Retinal pigment epithelial cell (primary cell): ENCODE results near the gene SEPTIN1.

ENCODE experiments used
- DNase-seq: peaks from one replicate; pipeline ENCODE4 v3.0.0-alpha.2; 2010; ENCODE audit warnings: low read depth
- H3K4me3 ChIP-seq: 2 replicates; pipeline ENCODE4 v1.5.1; 2011; ENCODE audit warnings: mild to moderate bottlenecking, low read length, control low read depth, moderate library complexity
- CTCF ChIP-seq: conservative IDR thresholded peaks from 2 replicates; pipeline ENCODE4 v1.5.1; 2011; ENCODE audit warnings: low read depth, low read length, control low read depth, inconsistent platforms

The SEPTIN1 gene

GRCh38 chr16:30358990-30359870, 23.1 kb downstream of the SEPTIN1 start:
- no peak overlapping the region for H3K4me3 ChIP-seq
- no peak for DNase-seq
- TF ChIP-seq CTCF: no peak

DNA sequence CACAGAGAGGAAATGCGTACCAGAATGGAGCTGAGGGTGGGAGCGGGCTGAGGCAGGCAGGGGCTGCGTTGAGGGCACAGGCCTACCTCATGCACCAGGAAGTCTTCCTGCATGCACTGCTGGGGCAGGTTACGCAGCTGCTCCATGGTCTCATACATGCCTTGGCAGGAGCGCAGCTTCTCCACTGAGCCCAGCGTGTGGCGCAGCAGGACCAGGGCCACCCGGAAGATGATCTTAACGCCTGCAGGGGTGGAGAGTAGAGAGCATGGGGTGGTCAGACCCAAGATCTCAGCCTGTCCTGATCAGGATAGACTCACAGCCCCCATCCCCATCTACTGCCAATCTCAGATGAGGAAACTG, 23.8 kb downstream of the SEPTIN1 start:
- DNase-seq: no peak
- no peak for TF ChIP-seq CTCF
- no peak overlapping the region for H3K4me3 ChIP-seq

- no peak for TF ChIP-seq CTCF
- DNase-seq: no peak
- H3K4me3 ChIP-seq: no peak overlapping the region
Measured at GRCh38 chr16:30357715-30358576, 24.4 kb downstream of the SEPTIN1 start.

DNA sequence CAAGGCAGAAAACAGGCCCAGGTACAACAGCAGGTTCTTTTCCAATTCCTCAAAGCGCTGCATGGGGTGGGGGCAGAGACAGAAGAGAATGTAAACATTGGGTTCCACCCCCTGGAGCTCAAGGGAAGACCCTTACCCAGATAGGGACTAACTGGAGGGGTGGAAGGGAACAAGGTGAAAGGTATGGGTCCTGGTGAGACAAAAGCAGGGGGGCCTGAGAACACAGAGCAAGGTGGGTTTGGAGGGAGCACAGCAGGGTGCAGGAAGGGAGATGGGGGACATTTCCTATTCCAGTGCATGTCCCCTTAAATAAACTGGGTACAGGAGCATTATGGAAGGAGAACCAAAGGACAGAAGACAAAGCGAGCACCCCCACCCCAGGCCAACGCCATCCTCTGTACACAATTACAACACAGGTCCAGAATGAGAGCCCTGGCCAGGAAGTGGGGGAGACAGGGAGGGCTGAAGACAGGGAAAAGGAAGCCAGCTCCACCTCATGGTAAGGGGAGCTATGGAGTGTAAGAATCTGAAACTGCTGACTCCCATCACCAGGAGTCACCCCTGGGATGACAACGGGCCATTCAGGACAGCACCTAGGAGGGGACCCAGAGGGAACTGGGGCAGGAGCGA, 25.2 kb downstream of the SEPTIN1 start:
- H3K4me3 ChIP-seq: no peak overlapping the region
- TF ChIP-seq CTCF: no peak
- no peak for DNase-seq

DNA sequence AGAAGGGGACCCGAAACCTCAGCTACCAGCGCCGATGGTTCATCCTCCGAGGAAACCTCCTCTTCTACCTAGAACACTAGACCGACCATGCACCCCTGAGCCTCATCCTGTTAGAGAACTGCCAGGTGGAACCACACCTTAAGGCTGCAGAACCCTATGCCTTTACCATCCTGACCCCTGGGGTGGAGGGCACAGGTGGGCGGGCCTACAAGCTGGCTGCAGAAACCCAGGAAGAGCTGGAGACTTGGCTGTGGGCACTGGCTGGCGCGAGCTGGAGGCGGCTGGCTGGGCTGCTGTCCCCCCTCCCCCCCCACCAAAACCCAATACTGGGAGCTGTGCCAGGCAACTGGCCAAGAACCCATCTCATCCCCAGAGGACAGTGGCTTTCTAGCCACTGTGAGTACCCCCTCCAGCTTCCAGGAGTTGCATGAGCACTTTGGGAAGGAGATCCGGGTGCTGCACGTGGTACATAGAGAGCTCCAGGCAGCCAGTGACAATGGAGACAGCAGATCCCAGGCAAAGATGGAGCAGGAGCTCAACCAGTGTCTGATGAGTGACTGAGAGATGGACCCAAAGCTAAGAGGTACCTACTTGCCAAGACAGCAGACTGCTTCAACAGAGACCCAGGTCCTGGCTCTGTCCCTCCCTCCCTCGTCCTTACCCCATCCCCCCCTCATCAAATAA, 25.8 kb downstream of the SEPTIN1 start:
- no peak overlapping the region for H3K4me3 ChIP-seq
- DNase-seq: no peak
- no peak for TF ChIP-seq CTCF

DNA sequence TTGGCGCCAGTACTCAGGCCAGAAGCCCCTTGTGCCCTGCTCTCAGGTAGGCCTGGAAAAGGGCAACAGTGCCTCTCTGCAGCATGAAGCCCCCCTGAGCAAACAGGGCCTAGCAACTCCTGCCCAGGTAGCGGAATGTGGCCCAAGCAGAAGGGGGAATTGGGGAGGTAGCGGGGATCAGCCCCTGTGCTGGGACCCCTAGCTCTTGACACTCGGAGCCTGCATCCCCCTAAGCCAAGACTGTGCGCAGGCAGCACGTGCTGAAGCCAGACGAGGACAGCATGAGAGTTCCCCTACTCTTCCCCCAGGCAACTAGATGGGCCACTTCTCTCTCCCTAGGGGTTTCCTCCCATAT, 26.4 kb downstream of the SEPTIN1 start:
- peak overlapping the region; percentile 97 for H3K4me3 ChIP-seq
- DNase-seq: no peak
- no peak for TF ChIP-seq CTCF
